Measurements from ENCODE around the gene KRTAP5-10. TPM values are rescaled to one million over a fixed set of nuclear protein-coding genes. Genes with fewer than 3 reads are reported as not detected.
"Not testable (repeated sequence)": the region's sequence is repeated elsewhere in the genome, so short reads cannot be mapped to it uniquely, and the experiment has no call there.

KRTAP5-10 gene
- total RNA-seq, 1 donor, result not detected

- no peak for DNase-seq (ENCODE audit: low read depth in 2 of 3, low spot score in 2 of 3)
Observed at GRCh38 chr11:71568704-71569349, 3.5 kb downstream of the KRTAP5-10 start.

GRCh38 chr11:71571101-71571850 is 5.9 kb downstream of the KRTAP5-10 start:
- DNase-seq (ENCODE audit: low read depth in 2 of 3, low spot score in 2 of 3), result not testable (repeated sequence)

- no peak for DNase-seq (ENCODE audit: low read depth in 2 of 3, low spot score in 2 of 3)
Observed at GRCh38 chr11:71572811-71573210, 7.4 kb downstream of the KRTAP5-10 start.

- no peak for DNase-seq (ENCODE audit: low read depth in 2 of 3, low spot score in 2 of 3)
Observed at GRCh38 chr11:71574418-71574817, 9.1 kb downstream of the KRTAP5-10 start.

- DNase-seq (ENCODE audit: low read depth in 2 of 3, low spot score in 2 of 3), result no peak
Observed at GRCh38 chr11:71575723-71576424, 10.5 kb downstream of the KRTAP5-10 start.

GRCh38 chr11:71576688-71577465 is 11.5 kb downstream of the KRTAP5-10 start:
- DNase-seq (ENCODE audit: low read depth in 2 of 3, low spot score in 2 of 3), result not testable (repeated sequence)

GRCh38 chr11:71577469-71578004 is 12.2 kb downstream of the KRTAP5-10 start:
- DNase-seq (ENCODE audit: low read depth in 2 of 3, low spot score in 2 of 3), result no peak

- not testable (repeated sequence) for DNase-seq (ENCODE audit: low read depth in 2 of 3, low spot score in 2 of 3)
Observed at GRCh38 chr11:71579513-71579912, 14.2 kb downstream of the KRTAP5-10 start.

GRCh38 chr11:71580057-71581003 is 15.0 kb downstream of the KRTAP5-10 start:
- peak in 2 of 3 donors; percentile 22 to 50 for DNase-seq (ENCODE audit: low read depth in 2 of 3, low spot score in 2 of 3)

- no peak for DNase-seq (ENCODE audit: low read depth in 2 of 3, low spot score in 2 of 3)
Observed at GRCh38 chr11:71581826-71582225, 16.5 kb downstream of the KRTAP5-10 start.

GRCh38 chr11:71582309-71582895 is 17.0 kb downstream of the KRTAP5-10 start, which contains the start of gene KRTAP5-11:
Gene KRTAP5-11 (minus strand): TSS chr11:71582875. CDS start chr11:71582837, 38 bp downstream.
- no peak for DNase-seq (ENCODE audit: low read depth in 2 of 3, low spot score in 2 of 3)

GRCh38 chr11:71582969-71583368 is 17.6 kb downstream of the KRTAP5-10 start:
- not testable (repeated sequence) for DNase-seq (ENCODE audit: low read depth in 2 of 3, low spot score in 2 of 3)

- not testable (repeated sequence) for DNase-seq (ENCODE audit: low read depth in 2 of 3, low spot score in 2 of 3)
Observed at GRCh38 chr11:71585673-71586072, 20.3 kb downstream of the KRTAP5-10 start.

GRCh38 chr11:71588314-71588713 is 23.0 kb downstream of the KRTAP5-10 start:
- DNase-seq (ENCODE audit: low read depth in 2 of 3, low spot score in 2 of 3), result not testable (repeated sequence)

- peak in 2 of 3 donors; percentile 56 to 68 for DNase-seq (ENCODE audit: low read depth in 2 of 3, low spot score in 2 of 3)
Observed at GRCh38 chr11:71588822-71589545, 23.6 kb downstream of the KRTAP5-10 start.

- DNase-seq (ENCODE audit: low read depth in 2 of 3, low spot score in 2 of 3), result not testable (repeated sequence)
Observed at GRCh38 chr11:71589546-71589920, 24.2 kb downstream of the KRTAP5-10 start.

GRCh38 chr11:71603221-71603620 is 37.9 kb downstream of the KRTAP5-10 start:
- DNase-seq (ENCODE audit: low read depth in 2 of 3, low spot score in 2 of 3), result not testable (repeated sequence)

Measured in hematopoietic multipotent progenitor cell (in vitro differentiated cells).